Liver (tissue), 9 donors: ENCODE measurements around the gene FAM117A. TPM values are rescaled to one million over a fixed set of nuclear protein-coding genes. Genes with fewer than 3 reads are reported as not detected.

Source experiments
- DNase-seq: peaks from one replicate; pipeline ENCODE4 v3.0.0-alpha.2; 2017; ENCODE audit warnings: low spot score
- H3K27ac ChIP-seq, 2 donors: one replicate each; pipeline ENCODE4 v1.7.0; 2013; ENCODE audit warnings: inconsistent platforms in 2 of 2, low read length in 2 of 2, control low read depth in 1 of 2, low read depth in 1 of 2, mild to moderate bottlenecking in 1 of 2
- H3K27me3 ChIP-seq, 4 donors: one replicate each; pipeline versions ENCODE4 v1.6.1 to v1.7.0; 2013; ENCODE audit warnings: low read length in 3 of 4, inconsistent platforms in 1 of 4, mild to moderate bottlenecking in 1 of 4, moderate library complexity in 1 of 4; ENCODE audit not compliant: control insufficient read depth in 4 of 4, insufficient read depth in 4 of 4
- H3K36me3 ChIP-seq, 4 donors: one replicate each; pipeline versions ENCODE4 v1.6.1 to v1.7.0; 2013; ENCODE audit warnings: low read length in 3 of 4, mild to moderate bottlenecking in 3 of 4, low read depth in 1 of 4, moderate library complexity in 1 of 4; ENCODE audit not compliant: control insufficient read depth in 4 of 4, insufficient read depth in 3 of 4
- H3K4me1 ChIP-seq, 4 donors: one replicate each; pipeline versions ENCODE4 v1.6.1 to v1.7.0; 2013; ENCODE audit warnings: low read length in 3 of 4, mild to moderate bottlenecking in 3 of 4, moderate library complexity in 1 of 4; ENCODE audit not compliant: control insufficient read depth in 4 of 4, insufficient read depth in 4 of 4
- H3K4me3 ChIP-seq, 3 donors: one replicate each; pipeline versions ENCODE4 v1.6.1 to v1.7.0; 2013; ENCODE audit warnings: low read length in 3 of 3, control low read depth in 1 of 3, low read depth in 1 of 3, mild to moderate bottlenecking in 1 of 3
- H3K9ac ChIP-seq, 2 donors: one replicate each; pipeline ENCODE4 v1.7.0; 2013; ENCODE audit warnings: low read length in 2 of 2, mild to moderate bottlenecking in 2 of 2, moderate library complexity in 2 of 2, control low read depth in 1 of 2, low read depth in 1 of 2
- H3K9me3 ChIP-seq, 4 donors: one replicate each; pipeline versions ENCODE4 v1.6.1 to v1.7.0; 2013; ENCODE audit warnings: low read length in 3 of 4; ENCODE audit not compliant: control insufficient read depth in 4 of 4
- FOXA1 ChIP-seq: IDR thresholded peaks from 2 replicates; pipeline ENCODE4 v1.6.1; 2016; ENCODE audit warnings: antibody characterized with exemption
- FOXA2 ChIP-seq: IDR thresholded peaks from 2 replicates; pipeline ENCODE4 v1.6.1; 2016; ENCODE audit warnings: antibody characterized with exemption
- GABPA ChIP-seq, 2 donors: IDR thresholded peaks in 1 of 2; conservative IDR thresholded peaks in 1 of 2; 2 replicates each; pipeline ENCODE4 v1.6.1; 2016; ENCODE audit warnings: antibody characterized with exemption in 2 of 2, mild to moderate bottlenecking in 1 of 2, moderate library complexity in 1 of 2
- HNF4A ChIP-seq, 2 donors: conservative IDR thresholded peaks; 2 replicates each; pipeline ENCODE4 v1.6.1; 2016; ENCODE audit warnings: antibody characterized with exemption in 2 of 2, mild to moderate bottlenecking in 2 of 2
- HNF4G ChIP-seq: IDR thresholded peaks from 2 replicates; pipeline ENCODE4 v1.6.1; 2016; ENCODE audit warnings: antibody characterized with exemption
- JUND ChIP-seq, 2 donors: IDR thresholded peaks; 2 replicates each; pipeline ENCODE4 v1.6.1; 2016; ENCODE audit warnings: antibody characterized with exemption in 2 of 2
- NR2F2 ChIP-seq: IDR thresholded peaks from 2 replicates; pipeline ENCODE4 v1.6.1; 2016; ENCODE audit warnings: antibody characterized with exemption
- RAD21 ChIP-seq, 2 donors: IDR thresholded peaks; 2 replicates each; pipeline ENCODE4 v1.6.1; 2016; ENCODE audit warnings: antibody characterized with exemption in 2 of 2, mild to moderate bottlenecking in 2 of 2
- RXRA ChIP-seq, 2 donors: IDR thresholded peaks; 2 replicates each; pipeline ENCODE4 v1.6.1; 2017 to 2018; ENCODE audit warnings: antibody characterized with exemption in 2 of 2, mild to moderate bottlenecking in 1 of 2
- SP1 ChIP-seq: IDR thresholded peaks from 2 replicates; pipeline ENCODE4 v1.6.1; 2018; ENCODE audit warnings: antibody characterized with exemption, mild to moderate bottlenecking
- TAF1 ChIP-seq: conservative IDR thresholded peaks from 2 replicates; pipeline ENCODE4 v1.6.1; 2016; ENCODE audit warnings: antibody characterized with exemption, mild to moderate bottlenecking
- YY1 ChIP-seq: IDR thresholded peaks from 2 replicates; pipeline ENCODE4 v1.6.1; 2016; ENCODE audit warnings: antibody characterized with exemption, mild to moderate bottlenecking
- WGBS: extraction: QIAGEN DNeasy Blood & Tissue Kit; methylation state at CpG from one replicate; pipeline ENCODE4 v1.1.7; 2013; 5-methylcytosine and 5-hydroxymethylcytosine counted together
- polyA plus RNA-seq, 2 donors: library from polyadenylated mRNA; stranded (reverse) in 1 of 2; unstranded in 1 of 2; fragments of 200-250 nt in 1 of 2; fragments of >200 nt in 1 of 2; fragmentation: Nextera tagmentation in 1 of 2; extraction: Ambion mirVana in 1 of 2; gene quantifications; one replicate each; pipeline versions ENCODE4 v1.2.1 to v1.2.3, GENCODE V29; 2013 to 2015
- total RNA-seq, 2 donors: library from RNA; depleted of rRNA; stranded (reverse); fragments of >200 nt; gene quantifications; one replicate each; pipeline ENCODE4 v1.2.3, GENCODE V29; 2014
- TF ChIP-seq, protein P1 (sequence below): IDR thresholded peaks from 2 replicates; pipeline ENCODE4 v1.6.1; 2016; ENCODE audit warnings: antibody characterized with exemption
- TF ChIP-seq, protein P2 (sequence below): fragments of 150-350 bp; IDR thresholded peaks from 2 replicates; pipeline ENCODE4 v1.5.1; 2017; ENCODE audit warnings: improper control_type of control experiment, low read depth, low read length; ENCODE audit not compliant: missing input control
- TF ChIP-seq, protein P3 (sequence below): IDR thresholded peaks from 2 replicates; pipeline ENCODE4 v1.6.1; 2016; ENCODE audit warnings: antibody characterized with exemption
- TF ChIP-seq, protein P4 (sequence below): IDR thresholded peaks from 2 replicates; pipeline ENCODE4 v1.6.1; 2016; ENCODE audit warnings: antibody characterized with exemption
- TF ChIP-seq, protein P5 (sequence below): IDR thresholded peaks from 2 replicates; pipeline ENCODE4 v1.6.1; 2016; ENCODE audit warnings: antibody characterized with exemption, mild to moderate bottlenecking
- donor health status: healthy.
- donor health status: healthy.
- donor health status: healthy.
- donor health status: healthy.
- donor health status: healthy.

Gene FAM117A
- total and polyA plus RNA-seq, 4 donors = 4.5 to 39.3 (median 5.5) TPM

DNA sequence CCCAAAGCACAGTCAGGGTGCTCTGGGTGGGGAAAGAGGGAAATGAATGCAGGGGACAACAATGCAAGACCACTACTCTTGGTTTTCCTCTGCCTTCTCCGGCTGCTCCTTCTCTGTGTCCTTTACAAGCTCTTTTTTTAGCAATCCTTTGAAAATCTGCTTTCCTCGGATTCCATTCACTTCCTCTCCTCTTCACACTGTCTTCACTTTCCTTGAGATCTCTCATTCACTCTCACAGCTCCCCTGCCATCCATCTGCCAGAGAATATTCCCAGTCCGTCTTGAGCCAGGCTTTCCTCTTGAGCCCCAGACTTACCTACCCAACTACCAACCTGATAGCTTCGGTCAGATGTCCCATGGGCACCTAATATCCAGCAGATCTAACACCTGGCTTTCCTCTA is 75.1 kb downstream of the FAM117A start:
- 88% methylated on average over 4 of the region's 4 CpGs for WGBS
- H3K4me3 ChIP-seq = no peak overlapping the region
- no peaks in the 10 kb centered on the region for H3K36me3 ChIP-seq
- H3K9ac ChIP-seq = no peak overlapping the region
- no peaks in the 10 kb centered on the region for H3K9me3 ChIP-seq
- TF ChIP-seq, protein P1, sequence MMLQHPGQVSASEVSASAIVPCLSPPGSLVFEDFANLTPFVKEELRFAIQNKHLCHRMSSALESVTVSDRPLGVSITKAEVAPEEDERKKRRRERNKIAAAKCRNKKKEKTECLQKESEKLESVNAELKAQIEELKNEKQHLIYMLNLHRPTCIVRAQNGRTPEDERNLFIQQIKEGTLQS = no peak
- no peak for TF ChIP-seq RAD21 (IDR thresholded peaks at IDR 0.05)
- TF ChIP-seq RXRA (IDR thresholded peaks at IDR 0.05) = no peak
- no peak for TF ChIP-seq NR2F2
- TF ChIP-seq, protein P2, sequence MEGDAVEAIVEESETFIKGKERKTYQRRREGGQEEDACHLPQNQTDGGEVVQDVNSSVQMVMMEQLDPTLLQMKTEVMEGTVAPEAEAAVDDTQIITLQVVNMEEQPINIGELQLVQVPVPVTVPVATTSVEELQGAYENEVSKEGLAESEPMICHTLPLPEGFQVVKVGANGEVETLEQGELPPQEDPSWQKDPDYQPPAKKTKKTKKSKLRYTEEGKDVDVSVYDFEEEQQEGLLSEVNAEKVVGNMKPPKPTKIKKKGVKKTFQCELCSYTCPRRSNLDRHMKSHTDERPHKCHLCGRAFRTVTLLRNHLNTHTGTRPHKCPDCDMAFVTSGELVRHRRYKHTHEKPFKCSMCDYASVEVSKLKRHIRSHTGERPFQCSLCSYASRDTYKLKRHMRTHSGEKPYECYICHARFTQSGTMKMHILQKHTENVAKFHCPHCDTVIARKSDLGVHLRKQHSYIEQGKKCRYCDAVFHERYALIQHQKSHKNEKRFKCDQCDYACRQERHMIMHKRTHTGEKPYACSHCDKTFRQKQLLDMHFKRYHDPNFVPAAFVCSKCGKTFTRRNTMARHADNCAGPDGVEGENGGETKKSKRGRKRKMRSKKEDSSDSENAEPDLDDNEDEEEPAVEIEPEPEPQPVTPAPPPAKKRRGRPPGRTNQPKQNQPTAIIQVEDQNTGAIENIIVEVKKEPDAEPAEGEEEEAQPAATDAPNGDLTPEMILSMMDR = no peak
- no peak for TF ChIP-seq SP1
- no peak for TF ChIP-seq FOXA2
- TF ChIP-seq, protein P3, sequence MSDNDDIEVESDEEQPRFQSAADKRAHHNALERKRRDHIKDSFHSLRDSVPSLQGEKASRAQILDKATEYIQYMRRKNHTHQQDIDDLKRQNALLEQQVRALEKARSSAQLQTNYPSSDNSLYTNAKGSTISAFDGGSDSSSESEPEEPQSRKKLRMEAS = no peak
- TF ChIP-seq, protein P4, sequence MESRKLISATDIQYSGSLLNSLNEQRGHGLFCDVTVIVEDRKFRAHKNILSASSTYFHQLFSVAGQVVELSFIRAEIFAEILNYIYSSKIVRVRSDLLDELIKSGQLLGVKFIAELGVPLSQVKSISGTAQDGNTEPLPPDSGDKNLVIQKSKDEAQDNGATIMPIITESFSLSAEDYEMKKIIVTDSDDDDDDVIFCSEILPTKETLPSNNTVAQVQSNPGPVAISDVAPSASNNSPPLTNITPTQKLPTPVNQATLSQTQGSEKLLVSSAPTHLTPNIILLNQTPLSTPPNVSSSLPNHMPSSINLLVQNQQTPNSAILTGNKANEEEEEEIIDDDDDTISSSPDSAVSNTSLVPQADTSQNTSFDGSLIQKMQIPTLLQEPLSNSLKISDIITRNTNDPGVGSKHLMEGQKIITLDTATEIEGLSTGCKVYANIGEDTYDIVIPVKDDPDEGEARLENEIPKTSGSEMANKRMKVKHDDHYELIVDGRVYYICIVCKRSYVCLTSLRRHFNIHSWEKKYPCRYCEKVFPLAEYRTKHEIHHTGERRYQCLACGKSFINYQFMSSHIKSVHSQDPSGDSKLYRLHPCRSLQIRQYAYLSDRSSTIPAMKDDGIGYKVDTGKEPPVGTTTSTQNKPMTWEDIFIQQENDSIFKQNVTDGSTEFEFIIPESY = no peak
- TF ChIP-seq GABPA (IDR thresholded peaks at IDR 0.05 in 1 of 2, conservative IDR thresholded peaks at IDR 0.05 in 1 of 2) = no peak
- no peak for TF ChIP-seq HNF4G
- no peak for TF ChIP-seq FOXA1
- TF ChIP-seq JUND (IDR thresholded peaks at IDR 0.05) = no peak
- TF ChIP-seq TAF1 = no peak
- no peak for TF ChIP-seq HNF4A (conservative IDR thresholded peaks at IDR 0.05)
- no peak for TF ChIP-seq YY1
- TF ChIP-seq, protein P5, sequence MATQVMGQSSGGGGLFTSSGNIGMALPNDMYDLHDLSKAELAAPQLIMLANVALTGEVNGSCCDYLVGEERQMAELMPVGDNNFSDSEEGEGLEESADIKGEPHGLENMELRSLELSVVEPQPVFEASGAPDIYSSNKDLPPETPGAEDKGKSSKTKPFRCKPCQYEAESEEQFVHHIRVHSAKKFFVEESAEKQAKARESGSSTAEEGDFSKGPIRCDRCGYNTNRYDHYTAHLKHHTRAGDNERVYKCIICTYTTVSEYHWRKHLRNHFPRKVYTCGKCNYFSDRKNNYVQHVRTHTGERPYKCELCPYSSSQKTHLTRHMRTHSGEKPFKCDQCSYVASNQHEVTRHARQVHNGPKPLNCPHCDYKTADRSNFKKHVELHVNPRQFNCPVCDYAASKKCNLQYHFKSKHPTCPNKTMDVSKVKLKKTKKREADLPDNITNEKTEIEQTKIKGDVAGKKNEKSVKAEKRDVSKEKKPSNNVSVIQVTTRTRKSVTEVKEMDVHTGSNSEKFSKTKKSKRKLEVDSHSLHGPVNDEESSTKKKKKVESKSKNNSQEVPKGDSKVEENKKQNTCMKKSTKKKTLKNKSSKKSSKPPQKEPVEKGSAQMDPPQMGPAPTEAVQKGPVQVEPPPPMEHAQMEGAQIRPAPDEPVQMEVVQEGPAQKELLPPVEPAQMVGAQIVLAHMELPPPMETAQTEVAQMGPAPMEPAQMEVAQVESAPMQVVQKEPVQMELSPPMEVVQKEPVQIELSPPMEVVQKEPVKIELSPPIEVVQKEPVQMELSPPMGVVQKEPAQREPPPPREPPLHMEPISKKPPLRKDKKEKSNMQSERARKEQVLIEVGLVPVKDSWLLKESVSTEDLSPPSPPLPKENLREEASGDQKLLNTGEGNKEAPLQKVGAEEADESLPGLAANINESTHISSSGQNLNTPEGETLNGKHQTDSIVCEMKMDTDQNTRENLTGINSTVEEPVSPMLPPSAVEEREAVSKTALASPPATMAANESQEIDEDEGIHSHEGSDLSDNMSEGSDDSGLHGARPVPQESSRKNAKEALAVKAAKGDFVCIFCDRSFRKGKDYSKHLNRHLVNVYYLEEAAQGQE = no peak
- no peak for DNase-seq
- no peak overlapping the region for H3K27ac ChIP-seq
- no peaks in the 10 kb centered on the region for H3K4me1 ChIP-seq
- no peaks in the 10 kb centered on the region for H3K27me3 ChIP-seq
